ENCODE measurements around the gene CUL1. TPM values are rescaled to one million over a fixed set of nuclear protein-coding genes. Genes with fewer than 3 reads are reported as not detected.

Gene CUL1
- total and polyA plus RNA-seq, 2 experiments from 2014 or later, result 35.6 to 71.3 TPM

GRCh38 chr7:148849393-148850098 is 150.8 kb downstream of the CUL1 start (continued):
- TF ChIP-seq ZNF462 (CRISPR knock-in tag; IDR thresholded peaks at IDR 0.05) (no peak), CREB1 (CRISPR knock-in tag; IDR thresholded peaks at IDR 0.05; ENCODE audit: low read depth) (no peak), ETS1 (IDR thresholded peaks at IDR 0.05) (no peak)

- Histone ChIP-seq H3K27me3 (ENCODE audit: insufficient read depth) (no peaks in the 10 kb centered on the region), H3K4me1 (ENCODE audit: insufficient read depth) (peaks cover 48% of the 10 kb centered on the region), H3K36me3 (ENCODE audit: insufficient read depth) (no peaks in the 10 kb centered on the region), H3K4me3 (no peak overlapping the region), H4K20me1 (replicated peaks; ENCODE audit: insufficient read depth) (peaks cover 19% of the 10 kb centered on the region), H3K27ac (ENCODE audit: low read depth) (no peak overlapping the region), H2AFZ (no peak overlapping the region), H3F3A (replicated peaks; ENCODE audit: low read depth) (no peaks in the 10 kb centered on the region), H3K4me2 (no peak overlapping the region), H3K79me2 (replicated peaks; ENCODE audit: insufficient read depth) (peaks cover 99% of the 10 kb centered on the region), H3K9me2 (ENCODE audit: insufficient read depth) (no peaks in the 10 kb centered on the region)
- Mint-ChIP-seq H3K4me3 (no peak overlapping the region), H3K27ac (no peak overlapping the region; the same call in 1 of the 2 replicates), H3K36me3 (ENCODE audit: low read depth) (no peaks in the 10 kb centered on the region), H3K27me3 (ENCODE audit: insufficient read depth, low read depth, poor library complexity) (peaks cover 1% of the 10 kb centered on the region), H3K4me1 (peaks cover 54% of the 10 kb centered on the region), H3K9me3 (no peaks in the 10 kb centered on the region)
- ATAC-seq (no peak), DNase-seq (ENCODE audit: low spot score) (no peak)
- TF ChIP-seq NANOG (IDR thresholded peaks at IDR 0.05; ENCODE audit: borderline replicate concordance) (no peak), STAT1 (IDR thresholded peaks at IDR 0.05; ENCODE audit: unreplicated experiment) (no peak), JUNB (IDR thresholded peaks at IDR 0.05; ENCODE audit: unreplicated experiment) (no peak), CTCF (conservative IDR thresholded peaks at IDR 0.05; ENCODE audit: low read depth in 2 of 2) (no peak), EZH2phosphoT487 (IDR thresholded peaks at IDR 0.05; ENCODE audit: unreplicated experiment) (no peak), ETS1 (IDR thresholded peaks at IDR 0.05) (no peak), POLR2AphosphoS5 (IDR thresholded peaks at IDR 0.05; ENCODE audit: low read depth) (no peak), EZH2 (IDR thresholded peaks at IDR 0.05; ENCODE audit: low read depth, unreplicated experiment) (no peak), ZNF114 (CRISPR knock-in tag; IDR thresholded peaks at IDR 0.05) (no peak)
These were observed 151.9 kb downstream of the CUL1 start for GRCh38 chr7:148850564-148850963.
